Left renal pelvis (tissue), 4 donors: ENCODE data around the gene GOLGA8A. TPM values are rescaled to one million over a fixed set of nuclear protein-coding genes. Genes with fewer than 3 reads are reported as not detected.
"Not testable (repeated sequence)": the region's sequence is repeated elsewhere in the genome, so short reads cannot be mapped to it uniquely, and the experiment has no call there.

Experiments used
- DNase-seq, 4 donors: peaks; one replicate each; pipeline ENCODE4 v3.0.0-alpha.2; 2013; ENCODE audit warnings: low read depth in 4 of 4, low spot score in 3 of 4
- polyA plus RNA-seq, 4 donors: library from polyadenylated mRNA; unstranded; fragments of 120-200 nt; gene quantifications; one replicate each; pipeline ENCODE4 v1.2.1, GENCODE V29; 2013; ENCODE audit not compliant: insufficient read length in 4 of 4

Gene GOLGA8A
- polyA plus RNA-seq, 4 donors = 55.3 to 137 (median 92.1) TPM

GRCh38 chr15:34420953-34421352 lies 16.7 kb downstream of the GOLGA8A start:
- not testable (repeated sequence) for DNase-seq

- not testable (repeated sequence) for DNase-seq
Observed at GRCh38 chr15:34418435-34418834, 19.2 kb downstream of the GOLGA8A start.

- DNase-seq = not testable (repeated sequence)
Observed at GRCh38 chr15:34409511-34409910, 28.1 kb downstream of the GOLGA8A start.

- DNase-seq = not testable (repeated sequence)
Observed at GRCh38 chr15:34408973-34409372, 28.6 kb downstream of the GOLGA8A start.

GRCh38 chr15:34403899-34404298 lies 33.7 kb downstream of the GOLGA8A start:
- not testable (repeated sequence) for DNase-seq

- not testable (repeated sequence) for DNase-seq
Observed at GRCh38 chr15:34403160-34403598, 34.4 kb downstream of the GOLGA8A start.

- not testable (repeated sequence) for DNase-seq
Observed at GRCh38 chr15:34397637-34398259, 39.9 kb downstream of the GOLGA8A start.

- DNase-seq = not testable (repeated sequence)
Observed at GRCh38 chr15:34392981-34393380, 44.6 kb downstream of the GOLGA8A start.

- DNase-seq = not testable (repeated sequence)
Observed at GRCh38 chr15:34389594-34390086, 48.0 kb downstream of the GOLGA8A start.

Other genes starting within 250 kb of the GOLGA8A start
- gene KATNBL1, start 227.7 kb downstream of the GOLGA8A start, polyA plus RNA-seq = 10 to 100 TPM; 59.9 to 85.6 (median 61.1) TPM
- 100 to 1,000 TPM; 123 to 132 (median 127) TPM for gene EMC4, start 212.8 kb downstream of the GOLGA8A start, polyA plus RNA-seq
- gene SLC12A6, start 100.0 kb downstream of the GOLGA8A start, polyA plus RNA-seq = 10 to 100 TPM; 20.3 to 25.4 (median 23.1) TPM
- gene NOP10, start 94.7 kb downstream of the GOLGA8A start, polyA plus RNA-seq = 100 to 1,000 TPM in 3 of 4 donors, 10 to 100 TPM in 1; 85.6 to 144 (median 123) TPM
- under 1 TPM in 2 of 4 donors, not detected in 2; 0.04 to 0.08 TPM for gene NUTM1, start 94.5 kb downstream of the GOLGA8A start, polyA plus RNA-seq
- gene LPCAT4, start 70.6 kb downstream of the GOLGA8A start, polyA plus RNA-seq = 10 to 100 TPM; 34.6 to 58.0 (median 41.2) TPM
- gene GOLGA8B, start 145.8 kb upstream of the GOLGA8A start, polyA plus RNA-seq = 100 to 1,000 TPM in 2 of 4 donors, 10 to 100 TPM in 2; 34.5 to 157 (median 100) TPM